RPMI7951 (cell line): ENCODE results near the gene ABCA12. TPM values are rescaled to one million over a fixed set of nuclear protein-coding genes. Genes with fewer than 3 reads are reported as not detected.
A peak's percentile ranks its signal among the peaks of the same experiment; 100 is the strongest.
"Not testable (repeated sequence)": the region's sequence is repeated elsewhere in the genome, so short reads cannot be mapped to it uniquely, and the experiment has no call there.

ENCODE experiments used
- DNase-seq: peaks from one replicate; pipeline ENCODE4 v3.0.0-alpha.2; 2012; ENCODE audit warnings: low read depth
- total RNA-seq: library from RNA; depleted of rRNA; stranded (reverse); fragments of >200 nt; shearing (Covaris generic); gene quantifications from 2 replicates; pipeline ENCODE4 v1.2.3, GENCODE V29; 2014; rRNA removed

ABCA12 gene
- under 0.01 TPM in 1 of 2 replicates, not detected in the other for total RNA-seq

GRCh38 chr2:215138479-215138878, at the start of gene ABCA12:
TSS of gene ABCA12 (minus strand) at chr2:215138626. CDS start at chr2:215138208, 418 bp downstream.
- DNase-seq: no peak

GRCh38 chr2:215188078-215188477, 49.7 kb upstream of the ABCA12 start:
- DNase-seq: peak; percentile 37

GRCh38 chr2:215186021-215186420, 47.6 kb upstream of the ABCA12 start:
- no peak for DNase-seq

GRCh38 chr2:215178121-215178520, 39.7 kb upstream of the ABCA12 start:
- no peak for DNase-seq

GRCh38 chr2:215171796-215172195, 33.4 kb upstream of the ABCA12 start:
- DNase-seq: no peak

- peak; percentile 55 for DNase-seq
These were observed 32.7 kb upstream of the ABCA12 start for GRCh38 chr2:215171151-215171550.

- DNase-seq: not testable (repeated sequence)
These were observed 28.1 kb upstream of the ABCA12 start for GRCh38 chr2:215166505-215166904.

GRCh38 chr2:215163319-215163718, 24.9 kb upstream of the ABCA12 start:
- not testable (repeated sequence) for DNase-seq

- DNase-seq: no peak
These were observed 22.9 kb upstream of the ABCA12 start for GRCh38 chr2:215161301-215161829.

- DNase-seq: no peak
These were observed 21.7 kb upstream of the ABCA12 start for GRCh38 chr2:215160081-215160480.

- no peak for DNase-seq
These were observed 18.0 kb upstream of the ABCA12 start for GRCh38 chr2:215156453-215156852.

- no peak for DNase-seq
These were observed 11.5 kb upstream of the ABCA12 start for GRCh38 chr2:215149894-215150293.

GRCh38 chr2:215149486-215149885, 11.1 kb upstream of the ABCA12 start:
- no peak for DNase-seq

GRCh38 chr2:215149060-215149459, 10.6 kb upstream of the ABCA12 start:
- no peak for DNase-seq

GRCh38 chr2:215145611-215146010, 7.2 kb upstream of the ABCA12 start:
- no peak for DNase-seq

- no peak for DNase-seq
These were observed 5.9 kb upstream of the ABCA12 start for GRCh38 chr2:215144106-215144875.

- no peak for DNase-seq
These were observed 5.0 kb upstream of the ABCA12 start for GRCh38 chr2:215143458-215143857.

- no peak for DNase-seq
These were observed 3.3 kb upstream of the ABCA12 start for GRCh38 chr2:215141706-215142105.

- DNase-seq: no peak
These were observed 1.8 kb upstream of the ABCA12 start for GRCh38 chr2:215140166-215140707.

GRCh38 chr2:215137741-215138340, 585 bp downstream of the ABCA12 start:
- DNase-seq: peak; percentile 69

GRCh38 chr2:215137329-215137686, 1.1 kb downstream of the ABCA12 start:
- no peak for DNase-seq

- DNase-seq: peak; percentile 58
These were observed 1.6 kb downstream of the ABCA12 start for GRCh38 chr2:215136669-215137328.
